HEK293 (cell line): Measurements from ENCODE around the gene SMIM36.

Experiments
- CTCF ChIA-PET: fragments of 350-600 bp; formaldehyde crosslinking; extraction: SDS; loops from one replicate; lab custom pipeline; 2021; ENCODE audit warnings: antibody characterized with exemption; lab: Yijun Ruan, JAX
- POLR2A ChIA-PET: fragments of 300-600 bp; formaldehyde crosslinking; extraction: SDS; loops from one replicate; lab custom pipeline; 2020; ENCODE audit warnings: antibody characterized with exemption, inconsistent platforms; lab: Yijun Ruan, JAX
- H3K27ac ChIP-seq: fragments of 200-500 bp; sonication (Bioruptor generic); 2 replicates; pipeline ENCODE4 v1.5.1; 2014; ENCODE audit warnings: low read depth, low read length, control low read depth, inconsistent platforms; ENCODE audit errors: extremely low read depth
- H3K36me3 ChIP-seq, 2 experiments: fragments of 200-500 bp in 1 of 2; sonication (Bioruptor generic) in 1 of 2; 1 replicate in 1 of 2; 2 replicates in 1 of 2; pipeline ENCODE4 v1.5.1; 2014 to 2017; ENCODE audit warnings: inconsistent platforms in 2 of 2, low read length in 2 of 2; ENCODE audit not compliant: control insufficient read depth in 2 of 2, insufficient read depth in 1 of 2
- H3K4me1 ChIP-seq: fragments of 200-500 bp; sonication (Bioruptor generic); 2 replicates; pipeline ENCODE4 v1.5.1; 2014; ENCODE audit warnings: mild to moderate bottlenecking, low read length, inconsistent platforms; ENCODE audit not compliant: control insufficient read depth, insufficient read depth
- H3K4me3 ChIP-seq: 2 replicates; pipeline ENCODE4 v1.5.1; 2011; ENCODE audit warnings: low read depth, mild to moderate bottlenecking, control low read depth, low read length, moderate library complexity
- H3K9me3 ChIP-seq: fragments of 200-500 bp; sonication (Bioruptor generic); 2 replicates; pipeline ENCODE4 v1.5.1; 2014; ENCODE audit warnings: low read depth, low read length, inconsistent platforms; ENCODE audit not compliant: control insufficient read depth, insufficient read depth
- EGR2 ChIP-seq: fragments of 450-650 bp; formaldehyde crosslinking; IDR thresholded peaks from 2 replicates; pipeline ENCODE4 v1.5.1; 2016; ENCODE audit warnings: low read depth, missing biosample characterization, missing genetic modification characterization
- GLI4 ChIP-seq: fragments of 450-650 bp; formaldehyde crosslinking; IDR thresholded peaks from 2 replicates; pipeline ENCODE4 v1.5.1; 2016; ENCODE audit warnings: missing biosample characterization, missing genetic modification characterization
- GLIS1 ChIP-seq: fragments of 450-650 bp; formaldehyde crosslinking; IDR thresholded peaks from 2 replicates; pipeline ENCODE4 v1.5.1; 2016; ENCODE audit warnings: missing biosample characterization, missing genetic modification characterization
- GLIS2 ChIP-seq: fragments of 450-650 bp; formaldehyde crosslinking; IDR thresholded peaks from 2 replicates; pipeline ENCODE4 v1.5.1; 2016; ENCODE audit warnings: missing biosample characterization, missing genetic modification characterization
- KLF1 ChIP-seq: fragments of 450-650 bp; formaldehyde crosslinking; IDR thresholded peaks from 2 replicates; pipeline ENCODE4 v1.5.1; 2016; ENCODE audit warnings: missing biosample characterization, missing genetic modification characterization
- PRDM10 ChIP-seq: fragments of 450-650 bp; formaldehyde crosslinking; IDR thresholded peaks from 2 replicates; pipeline ENCODE4 v1.5.1; 2016; ENCODE audit warnings: missing biosample characterization, missing genetic modification characterization
- PRDM6 ChIP-seq: fragments of 450-650 bp; formaldehyde crosslinking; IDR thresholded peaks from 2 replicates; pipeline ENCODE4 v1.5.1; 2017; ENCODE audit warnings: missing biosample characterization, missing genetic modification characterization
- TSHZ1 ChIP-seq: fragments of 450-650 bp; formaldehyde crosslinking; IDR thresholded peaks from 2 replicates; pipeline ENCODE4 v1.5.1; 2016; ENCODE audit warnings: missing biosample characterization, missing genetic modification characterization, borderline replicate concordance
- ZBTB20 ChIP-seq: fragments of 450-650 bp; formaldehyde crosslinking; IDR thresholded peaks from 2 replicates; pipeline ENCODE4 v1.5.1; 2016; ENCODE audit warnings: missing biosample characterization, missing genetic modification characterization
- ZFP69B ChIP-seq: fragments of 450-650 bp; formaldehyde crosslinking; IDR thresholded peaks from 2 replicates; pipeline ENCODE4 v1.5.1; 2016; ENCODE audit warnings: missing biosample characterization, missing genetic modification characterization
- ZNF133 ChIP-seq: fragments of 450-650 bp; formaldehyde crosslinking; IDR thresholded peaks from 2 replicates; pipeline ENCODE4 v1.5.1; 2016; ENCODE audit warnings: missing biosample characterization, missing genetic modification characterization
- ZNF138 ChIP-seq: fragments of 450-650 bp; formaldehyde crosslinking; IDR thresholded peaks from 2 replicates; pipeline ENCODE4 v1.5.1; 2016; ENCODE audit warnings: missing biosample characterization, missing genetic modification characterization, borderline replicate concordance
- ZNF174 ChIP-seq: fragments of 450-650 bp; formaldehyde crosslinking; IDR thresholded peaks from 2 replicates; pipeline ENCODE4 v1.5.0; 2017; ENCODE audit warnings: missing biosample characterization, mild to moderate bottlenecking, missing genetic modification characterization
- ZNF184 ChIP-seq: fragments of 450-650 bp; IDR thresholded peaks from 2 replicates; pipeline ENCODE4 v1.5.1; 2018; ENCODE audit warnings: missing biosample characterization, mild to moderate bottlenecking, missing genetic modification characterization
- ZNF2 ChIP-seq: fragments of 450-650 bp; formaldehyde crosslinking; IDR thresholded peaks from 2 replicates; pipeline ENCODE4 v1.5.1; 2016; ENCODE audit warnings: missing biosample characterization, missing genetic modification characterization
- ZNF354C ChIP-seq: fragments of 450-650 bp; formaldehyde crosslinking; IDR thresholded peaks from 2 replicates; pipeline ENCODE4 v1.5.1; 2016; ENCODE audit warnings: missing biosample characterization, missing genetic modification characterization, low read depth, borderline replicate concordance
- ZNF555 ChIP-seq: fragments of 450-650 bp; formaldehyde crosslinking; conservative IDR thresholded peaks from 2 replicates; pipeline ENCODE4 v1.5.1; 2017; ENCODE audit warnings: missing biosample characterization, mild to moderate bottlenecking, missing genetic modification characterization, inconsistent platforms
- ZNF558 ChIP-seq: fragments of 450-650 bp; formaldehyde crosslinking; IDR thresholded peaks from 2 replicates; pipeline ENCODE4 v1.5.1; 2016; ENCODE audit warnings: missing biosample characterization, missing genetic modification characterization
- ZNF571 ChIP-seq: fragments of 450-650 bp; formaldehyde crosslinking; IDR thresholded peaks from 2 replicates; pipeline ENCODE4 v1.5.0; 2017; ENCODE audit warnings: missing biosample characterization, missing genetic modification characterization
- ZNF600 ChIP-seq: fragments of 450-650 bp; formaldehyde crosslinking; IDR thresholded peaks from 2 replicates; pipeline ENCODE4 v1.5.1; 2016; ENCODE audit warnings: missing biosample characterization, missing genetic modification characterization
- ZNF658 ChIP-seq: fragments of 450-650 bp; formaldehyde crosslinking; IDR thresholded peaks from 2 replicates; pipeline ENCODE4; 2016; ENCODE audit warnings: missing biosample characterization, missing genetic modification characterization
- ZNF677 ChIP-seq: fragments of 450-650 bp; IDR thresholded peaks from 2 replicates; pipeline ENCODE4 v1.5.0; 2018; ENCODE audit warnings: missing biosample characterization, mild to moderate bottlenecking, missing genetic modification characterization, moderate library complexity
- ZNF837 ChIP-seq: fragments of 450-650 bp; formaldehyde crosslinking; IDR thresholded peaks from 2 replicates; pipeline ENCODE4 v1.5.1; 2016; ENCODE audit warnings: missing biosample characterization, missing genetic modification characterization
- ZXDB ChIP-seq: fragments of 450-650 bp; formaldehyde crosslinking; IDR thresholded peaks from 2 replicates; pipeline ENCODE4 v1.5.1; 2016; ENCODE audit warnings: missing biosample characterization, missing genetic modification characterization

Gene SMIM36

GRCh38 chr17:55495239-55495638, 16.0 kb downstream of the SMIM36 start (continued):
- TF ChIP-seq PRDM6 (tag by site-specific recombination) = peak; percentile 60
- peak; percentile 48; the same call in 1 of the 2 replicates for TF ChIP-seq GLIS1 (tag by site-specific recombination)
- no peak for TF ChIP-seq ZNF174 (tag by site-specific recombination)
- TF ChIP-seq TSHZ1 (tag by site-specific recombination) = peak; percentile 45; the same call in 1 of the 2 replicates

GRCh38 chr17:55492781-55493341, 18.4 kb downstream of the SMIM36 start:
- CTCF ChIA-PET = no interaction called here

GRCh38 chr17:55490376-55490775, 20.9 kb downstream of the SMIM36 start:
- Histone ChIP-seq H3K4me3 (no peak overlapping the region), H3K4me1 (peaks cover 5% of the 10 kb centered on the region; the same call in 1 of the 2 replicates), H3K9me3 (no peaks in the 10 kb centered on the region), H3K27ac (no peak overlapping the region), H3K36me3 (no peaks in the 10 kb centered on the region)
- CTCF ChIA-PET = interaction anchor here (0.6 kb wide), 1 partner anchor 8 kb away, joined by 3 read pairs; no protein-coding TSS in a partner anchor
- POLR2A ChIA-PET = no interaction called here
- TF ChIP-seq ZNF837 (tag by site-specific recombination) = no peak
- TF ChIP-seq ZNF2 (tag by site-specific recombination) = no peak
- TF ChIP-seq ZNF571 (tag by site-specific recombination) = no peak
- no peak for TF ChIP-seq ZNF558 (tag by site-specific recombination)
- TF ChIP-seq ZNF677 (tag by site-specific recombination) = no peak
- TF ChIP-seq ZNF133 (tag by site-specific recombination) = no peak
- TF ChIP-seq ZXDB (tag by site-specific recombination) = no peak
- TF ChIP-seq PRDM10 (tag by site-specific recombination) = no peak
- TF ChIP-seq GLI4 = no peak
- no peak for TF ChIP-seq ZNF354C (tag by site-specific recombination)
- no peak for TF ChIP-seq EGR2 (tag by site-specific recombination)
- no peak for TF ChIP-seq ZNF184 (tag by site-specific recombination)
- TF ChIP-seq ZNF138 (tag by site-specific recombination) = no peak
- no peak for TF ChIP-seq ZFP69B (tag by site-specific recombination)

More at GRCh38 chr17:55492781-55493341, 18.4 kb downstream of the SMIM36 start:
- POLR2A ChIA-PET = interaction anchor here (0.7 kb wide), 1 partner anchor 81 kb away, joined by 4 read pairs; no protein-coding TSS in a partner anchor
- Histone ChIP-seq H3K9me3 (no peaks in the 10 kb centered on the region), H3K36me3 (no peaks in the 10 kb centered on the region), H3K4me1 (peaks cover 14% of the 10 kb centered on the region), H3K4me3 (no peak overlapping the region), H3K27ac (no peak overlapping the region)
- TF ChIP-seq ZNF658 (no peak), ZNF555 (tag by site-specific recombination) (no peak), KLF1 (no peak), ZBTB20 (tag by site-specific recombination) (no peak), GLIS2 (no peak), ZNF600 (no peak)
